Activated effector memory CD4-positive, alpha-beta T cell treated with anti-CD3 and anti-CD28 coated beads, Interleukin-2, amount 50 U/mL, for 16 hours (primary cell): ENCODE data around the gene ZDHHC7.
A peak's percentile ranks its signal among the peaks of the same experiment; 100 is the strongest.

Experiments
- DNase-seq: peaks from one replicate; pipeline ENCODE4 v3.0.0-alpha.2; 2020

Gene ZDHHC7

GRCh38 chr16:84932681-84933080, 78.7 kb downstream of the ZDHHC7 start:
- DNase-seq: no peak

GRCh38 chr16:84931506-84931905, 79.8 kb downstream of the ZDHHC7 start:
- DNase-seq: no peak

DNA sequence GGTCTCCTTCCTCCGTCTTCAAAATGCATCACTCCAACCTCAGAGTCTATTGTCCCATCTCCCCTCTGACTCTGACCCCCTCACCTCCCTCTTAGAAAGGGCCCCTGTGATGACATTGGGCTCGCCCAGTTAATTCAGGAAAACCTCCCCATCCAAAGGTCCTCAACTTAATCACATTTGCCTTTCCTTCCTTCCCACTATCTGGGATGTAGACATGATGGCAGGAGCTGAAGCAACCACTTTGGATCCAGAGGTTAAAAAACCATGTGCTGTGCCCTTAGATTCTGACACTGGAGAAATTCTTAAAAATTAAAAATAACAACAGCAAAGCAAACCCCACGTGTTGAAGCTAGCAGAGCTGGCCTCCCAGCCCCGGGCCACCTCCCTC, 80.2 kb downstream of the ZDHHC7 start:
- no peak for DNase-seq

DNA sequence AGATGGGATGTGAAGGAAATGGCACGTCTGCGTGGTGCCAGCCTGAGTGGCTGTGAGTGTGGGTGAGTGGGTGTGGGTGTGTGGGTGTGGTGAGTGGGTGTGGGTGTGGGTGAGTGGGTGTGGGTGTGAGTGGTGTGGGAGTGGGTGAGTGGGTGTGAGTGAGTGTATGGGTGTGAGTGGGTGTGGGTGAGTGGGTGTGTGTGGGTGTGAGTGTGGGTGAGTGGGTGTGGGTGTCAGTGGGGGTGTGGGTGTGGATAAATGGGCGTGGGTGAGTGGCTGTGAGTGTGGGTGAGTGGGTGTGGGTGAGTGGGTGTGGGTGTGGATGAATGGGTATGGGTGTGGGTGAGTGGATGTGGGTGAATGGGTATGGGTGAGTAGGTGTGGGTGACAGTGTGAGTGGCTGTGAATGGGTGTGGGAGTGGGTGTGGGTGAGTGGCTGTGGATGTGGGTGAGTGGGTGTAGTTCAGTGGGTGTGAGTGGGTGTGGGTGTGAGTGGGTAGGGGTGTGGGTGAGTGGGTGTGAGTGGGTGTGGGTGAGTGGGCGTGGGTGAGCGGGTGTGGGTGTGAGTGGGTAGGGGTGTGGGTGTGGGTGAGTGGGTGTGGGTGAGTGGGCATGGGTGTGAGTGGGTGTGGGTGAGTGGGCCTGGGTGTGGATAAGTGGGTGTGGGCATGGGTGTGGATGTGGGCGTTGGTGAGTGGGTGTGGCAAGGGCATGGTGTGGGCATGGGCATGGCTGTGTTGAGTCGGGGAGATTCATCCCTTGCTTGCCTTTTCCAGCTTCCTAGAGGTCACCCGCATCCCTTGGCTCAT, 80.8 kb downstream of the ZDHHC7 start:
- no peak for DNase-seq

DNA sequence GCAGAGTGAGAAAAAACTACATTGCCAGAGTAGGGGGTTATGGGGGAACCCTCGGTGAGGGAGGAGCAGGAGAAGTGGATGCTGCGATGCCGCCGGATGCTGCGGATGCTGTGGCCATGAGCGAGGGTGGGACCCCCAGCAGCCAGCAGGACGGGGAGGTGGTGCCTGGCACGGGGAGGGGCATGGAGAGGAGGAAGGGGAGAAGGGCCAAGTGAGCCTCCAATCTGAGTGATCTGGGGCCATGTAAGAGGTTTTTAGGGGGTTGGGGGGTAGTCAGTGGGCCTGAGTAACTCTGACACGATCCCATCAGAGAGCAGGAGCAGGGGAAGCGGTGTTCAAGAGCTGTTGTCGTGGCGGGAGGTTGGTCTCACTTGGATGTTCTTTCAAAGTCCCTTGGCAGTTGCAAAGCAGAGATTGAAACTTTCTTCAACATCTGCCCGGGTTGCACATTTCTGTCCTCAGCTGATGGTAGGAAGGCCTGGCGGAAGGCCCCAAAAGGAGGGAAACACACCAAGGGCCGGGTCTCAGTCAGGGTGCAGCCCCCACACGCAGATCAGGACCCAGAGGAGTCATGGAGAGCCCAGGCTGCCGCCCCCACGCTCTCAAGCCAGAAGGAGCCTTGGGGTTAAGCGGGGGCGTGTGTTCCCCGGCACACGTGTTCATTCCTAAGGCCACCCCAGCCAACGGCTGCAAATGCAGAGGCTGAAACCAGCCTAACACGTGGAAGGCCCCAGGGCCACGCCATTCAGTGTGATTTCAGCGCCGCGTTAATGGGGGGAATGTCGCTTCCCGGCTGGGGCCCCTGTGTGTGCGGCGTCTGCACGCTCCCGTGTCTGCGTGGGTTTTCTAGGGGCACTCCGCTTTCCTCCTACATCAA, 81.7 kb downstream of the ZDHHC7 start:
- DNase-seq: no peak

- no peak for DNase-seq
These were observed 82.5 kb downstream of the ZDHHC7 start for GRCh38 chr16:84928679-84929420.

- no peak for DNase-seq
These were observed 83.4 kb downstream of the ZDHHC7 start for GRCh38 chr16:84927621-84928591.

- no peak for DNase-seq
These were observed 84.9 kb downstream of the ZDHHC7 start for GRCh38 chr16:84926462-84926861.

DNA sequence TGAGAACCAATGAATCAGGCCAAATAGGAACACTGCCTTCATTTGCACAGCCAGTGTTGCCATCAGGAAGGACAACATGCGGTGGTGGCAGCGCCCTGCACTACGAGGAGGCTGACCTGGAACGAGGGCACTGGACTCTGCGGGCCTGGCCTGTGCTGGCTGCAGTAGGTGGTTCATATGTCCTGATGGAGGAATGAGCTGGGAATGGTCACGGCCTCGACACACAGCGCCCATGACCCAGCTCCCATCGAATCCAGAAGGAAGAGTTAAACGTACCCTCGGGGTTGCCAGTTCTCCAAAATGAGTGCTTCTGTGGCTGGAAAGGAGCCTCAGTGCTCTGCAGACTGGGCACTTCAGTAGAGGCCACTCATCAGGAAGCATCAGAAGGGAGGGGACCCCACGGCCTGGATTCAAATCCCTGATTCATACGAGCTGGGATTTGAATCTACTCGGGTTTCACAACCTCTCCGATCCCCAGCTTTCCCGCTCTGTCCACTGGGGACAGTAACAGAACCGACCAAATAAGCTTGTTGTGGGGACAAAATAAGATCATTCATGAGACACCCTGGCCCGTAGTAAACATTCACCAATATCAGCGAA, 85.5 kb downstream of the ZDHHC7 start:
- no peak for DNase-seq

DNA sequence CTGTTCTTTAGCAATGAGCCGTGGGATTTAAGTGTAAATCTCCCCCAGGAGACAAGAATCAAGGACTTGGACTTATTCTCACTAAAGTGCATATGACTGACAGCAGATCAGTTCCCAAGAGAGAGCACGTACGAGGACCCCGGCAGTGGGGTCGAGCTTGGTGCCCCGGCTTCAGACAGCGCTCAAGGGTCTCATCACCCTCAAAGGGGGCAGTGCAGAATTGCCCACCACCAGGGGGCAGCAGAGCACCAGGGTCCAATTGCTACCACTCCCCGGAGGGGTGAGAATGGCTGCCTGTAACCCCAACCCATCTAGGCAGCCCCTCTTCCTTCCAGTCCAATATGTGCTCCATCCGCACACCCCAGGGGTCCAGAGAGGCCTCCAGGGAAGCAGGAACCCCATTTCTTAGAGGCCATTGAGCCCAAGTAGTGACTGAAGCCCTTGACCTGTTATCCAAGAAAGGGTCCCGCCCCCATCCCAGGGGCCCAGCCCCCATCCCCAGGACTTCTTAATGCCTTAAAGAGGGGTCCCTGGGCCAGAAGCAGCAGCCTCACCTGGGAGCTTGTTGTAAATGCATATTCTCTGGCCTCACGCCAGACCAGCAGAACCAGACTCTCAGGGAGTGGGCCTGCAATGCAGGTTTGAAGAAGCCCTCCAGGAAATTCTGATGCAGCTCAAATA, 86.1 kb downstream of the ZDHHC7 start:
- DNase-seq: peak; percentile 90

DNA sequence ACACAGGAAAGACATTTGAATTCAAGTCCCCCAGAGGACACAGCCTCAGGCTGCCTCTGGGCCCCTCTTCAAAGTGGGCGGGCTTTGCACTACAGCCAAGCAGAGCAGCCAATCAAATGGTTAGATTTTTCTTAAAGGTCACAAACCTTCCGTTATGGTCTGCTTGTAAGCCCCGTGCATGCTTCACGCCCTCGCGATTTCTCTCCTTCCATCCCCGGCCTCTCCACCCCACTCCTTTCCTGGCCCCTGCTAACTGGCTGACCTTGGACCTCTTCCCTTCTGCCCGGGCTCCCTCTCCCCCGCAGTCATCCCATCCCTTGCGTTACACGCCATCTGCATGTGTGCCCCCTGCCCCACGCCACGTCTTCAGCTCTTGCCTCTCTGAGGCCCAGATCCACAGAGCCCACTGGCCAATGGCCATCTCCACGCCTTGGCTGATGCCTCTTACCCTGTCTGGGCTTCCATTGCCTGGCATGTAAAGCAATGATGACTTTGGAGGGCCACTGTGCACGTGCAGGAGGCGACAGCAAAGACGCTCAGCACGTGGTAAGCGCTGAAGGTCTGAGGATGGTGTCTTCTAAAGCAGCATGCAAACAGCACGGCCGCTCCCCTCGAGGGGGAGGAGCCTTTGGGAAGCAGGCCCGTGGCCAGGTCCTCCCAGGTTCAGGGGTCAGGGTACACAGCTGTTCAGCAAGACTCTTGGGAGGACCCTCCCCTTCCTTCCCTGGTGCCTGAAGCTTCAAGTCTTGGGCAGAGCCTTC, 86.8 kb downstream of the ZDHHC7 start:
- DNase-seq: no peak
